ENCODE results near the gene B4GALNT1. TPM values are rescaled to one million over a fixed set of nuclear protein-coding genes. Genes with fewer than 3 reads are reported as not detected.
"Not testable (repeated sequence)": the region's sequence is repeated elsewhere in the genome, so short reads cannot be mapped to it uniquely, and the experiment has no call there.

B4GALNT1 gene
- total RNA-seq, 1 donor from 2014 or later = 0.60 TPM

DNA sequence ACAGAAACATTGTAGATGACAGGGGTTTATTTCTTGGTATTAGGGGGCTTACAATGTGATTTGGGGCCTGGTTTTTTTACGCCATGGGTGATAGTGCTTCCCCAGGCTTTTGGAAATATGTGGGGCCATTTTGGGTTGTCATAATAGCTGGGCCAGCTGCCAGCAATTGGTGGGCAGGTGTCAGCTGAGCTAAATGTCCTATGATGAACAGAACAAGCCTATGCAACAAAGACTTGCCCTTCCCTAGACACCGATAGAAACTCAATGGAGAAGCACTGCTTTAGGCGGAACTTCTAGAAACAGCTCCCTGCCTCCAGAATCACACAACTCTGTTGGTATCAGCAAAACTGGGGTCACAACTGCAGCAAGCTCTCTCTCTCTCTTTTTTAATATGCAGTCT is 5.1 kb upstream of the B4GALNT1 start:
- DNase-seq (ENCODE audit: low spot score) (no peak), ATAC-seq (no peak)

DNA sequence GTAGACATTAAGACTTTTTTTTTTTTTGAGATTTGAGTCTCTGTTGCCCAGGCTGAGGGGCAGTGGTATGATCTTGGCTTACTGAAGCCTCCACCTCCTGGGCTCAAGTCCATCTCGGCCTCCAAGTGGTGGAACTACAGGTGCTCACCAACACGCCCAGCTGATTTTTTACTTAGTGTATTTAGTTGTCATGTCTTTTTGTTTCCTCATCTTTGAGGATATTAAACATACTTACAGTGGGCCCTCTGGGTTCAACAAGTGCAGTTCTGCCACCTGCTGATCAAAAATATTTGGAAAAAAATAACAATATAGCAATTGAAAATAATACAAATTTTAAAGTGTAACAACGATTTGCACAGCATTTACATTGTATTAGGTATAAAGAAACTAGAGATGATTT is 4.4 kb upstream of the B4GALNT1 start:
- ATAC-seq = no peak
- DNase-seq (ENCODE audit: low spot score) = no peak

DNA sequence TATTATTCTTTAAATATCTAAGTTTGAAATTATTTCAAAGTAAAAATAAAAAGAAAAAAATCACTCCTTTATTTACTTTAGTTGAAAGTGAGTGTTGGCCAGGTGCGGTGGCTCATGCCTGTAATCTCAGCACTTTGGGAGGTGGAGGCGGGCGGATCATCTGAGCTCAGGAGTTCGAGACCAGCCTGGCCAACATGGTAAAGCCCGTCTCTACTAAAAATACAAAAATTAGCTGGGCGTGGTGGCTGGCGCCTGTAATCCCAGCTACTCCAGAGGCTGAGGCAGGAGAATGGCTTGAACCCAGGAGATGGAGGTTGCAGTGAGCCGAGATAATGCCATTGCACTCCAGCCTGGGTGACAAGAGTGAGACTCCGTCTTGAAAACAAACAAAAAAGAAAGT is 3.7 kb upstream of the B4GALNT1 start:
- not testable (repeated sequence) for ATAC-seq; DNase-seq (ENCODE audit: low spot score)

DNA sequence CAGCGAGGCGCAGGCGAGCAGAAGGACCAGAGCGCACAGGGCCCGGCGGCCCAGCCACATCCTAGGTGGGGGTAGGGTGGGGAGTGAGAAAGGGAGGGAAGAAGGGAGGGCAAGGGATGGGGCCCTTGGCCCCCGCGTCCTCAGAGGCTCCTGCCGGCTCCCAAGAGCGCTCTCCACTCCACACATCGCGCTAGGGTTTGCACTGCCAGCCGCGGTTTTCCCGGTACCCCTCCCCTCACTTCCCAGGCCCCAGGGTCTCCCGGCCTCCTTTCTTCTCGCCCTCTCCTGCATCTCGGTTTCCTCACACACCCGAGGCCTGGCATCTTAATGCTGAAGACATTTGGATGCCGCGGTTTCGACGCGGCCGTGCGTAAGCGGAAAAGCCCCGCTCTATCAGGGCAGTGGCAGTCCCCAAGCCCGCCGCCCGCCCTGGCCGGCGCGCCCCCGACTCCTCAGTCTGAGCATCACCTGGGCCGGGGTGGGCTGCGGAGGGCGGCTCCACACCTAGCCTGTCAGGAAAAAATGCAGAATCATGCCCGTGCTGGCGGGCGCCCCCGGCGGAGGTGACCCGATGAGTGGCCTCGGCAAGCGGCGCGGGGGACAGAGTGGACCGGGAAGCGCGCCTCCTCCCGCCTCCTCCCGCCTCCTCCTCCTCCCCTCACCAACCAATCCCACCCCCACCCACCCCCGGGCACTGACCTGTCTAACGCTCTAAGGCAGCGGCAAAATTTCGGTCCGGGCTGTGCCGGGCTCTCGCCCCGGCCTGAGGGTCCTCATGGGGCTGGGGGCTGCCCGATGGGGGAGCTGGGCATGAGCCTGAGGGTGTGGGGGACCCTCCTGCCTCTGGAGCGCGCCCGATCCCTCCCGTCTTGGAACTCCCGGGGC is 686 bp downstream of the B4GALNT1 start:
- peak; percentile 44 for DNase-seq (ENCODE audit: low spot score)
- peak; percentile 50 for ATAC-seq

DNA sequence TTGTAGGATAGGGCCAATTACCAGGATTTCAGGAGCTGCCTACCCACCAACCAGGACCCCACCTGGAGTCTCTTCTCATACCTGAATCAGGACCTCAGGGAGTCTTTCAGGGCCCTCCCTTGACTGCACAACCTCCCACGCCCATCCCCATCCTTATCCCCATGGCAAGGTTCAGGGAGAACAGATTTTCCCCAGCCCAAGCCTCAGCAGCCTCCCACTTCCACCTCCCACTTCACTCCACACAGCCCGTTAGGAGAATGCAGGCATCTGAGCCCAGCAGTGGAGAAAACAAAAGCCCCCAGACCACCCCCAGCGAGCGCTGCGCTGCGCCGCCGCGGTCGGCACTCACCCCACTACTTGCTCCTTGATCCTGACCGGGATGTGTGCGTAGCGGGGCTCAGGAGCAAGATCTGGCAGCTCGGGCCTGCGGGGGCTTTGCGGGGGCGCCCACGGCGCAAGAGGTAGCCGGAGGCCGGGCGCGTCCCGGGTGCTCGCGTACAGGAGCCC is 1.4 kb downstream of the B4GALNT1 start:
- ATAC-seq (no peak), DNase-seq (ENCODE audit: low spot score) (peak; percentile 27)

DNA sequence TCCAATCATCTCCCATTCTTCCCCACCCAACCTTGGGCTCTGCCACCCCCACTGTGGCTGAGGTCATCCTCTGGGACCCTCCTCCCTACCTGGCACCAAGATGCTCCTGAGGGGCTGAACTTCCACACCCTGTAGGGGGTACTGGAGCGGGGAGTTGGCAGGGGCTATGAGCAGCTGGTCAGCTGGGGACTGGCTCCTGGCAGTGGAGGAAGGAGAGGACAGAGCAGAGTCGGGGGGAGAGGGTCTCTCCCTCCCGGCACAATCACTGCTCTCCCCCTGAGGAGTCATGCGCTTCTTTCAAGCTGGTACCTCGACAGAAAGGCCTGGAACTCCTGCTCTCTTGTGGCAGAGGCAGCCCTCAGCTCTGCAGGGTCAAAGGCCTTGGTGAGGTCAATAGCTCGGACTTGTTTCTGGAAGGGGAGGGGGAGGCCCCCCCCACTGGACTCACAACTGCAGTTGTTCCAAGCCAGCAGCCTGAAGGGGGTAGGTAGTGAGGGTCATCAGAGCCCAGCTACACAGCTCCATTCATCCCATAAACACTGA is 2.0 kb downstream of the B4GALNT1 start:
- ATAC-seq (no peak), DNase-seq (ENCODE audit: low spot score) (peak; percentile 42)

DNA sequence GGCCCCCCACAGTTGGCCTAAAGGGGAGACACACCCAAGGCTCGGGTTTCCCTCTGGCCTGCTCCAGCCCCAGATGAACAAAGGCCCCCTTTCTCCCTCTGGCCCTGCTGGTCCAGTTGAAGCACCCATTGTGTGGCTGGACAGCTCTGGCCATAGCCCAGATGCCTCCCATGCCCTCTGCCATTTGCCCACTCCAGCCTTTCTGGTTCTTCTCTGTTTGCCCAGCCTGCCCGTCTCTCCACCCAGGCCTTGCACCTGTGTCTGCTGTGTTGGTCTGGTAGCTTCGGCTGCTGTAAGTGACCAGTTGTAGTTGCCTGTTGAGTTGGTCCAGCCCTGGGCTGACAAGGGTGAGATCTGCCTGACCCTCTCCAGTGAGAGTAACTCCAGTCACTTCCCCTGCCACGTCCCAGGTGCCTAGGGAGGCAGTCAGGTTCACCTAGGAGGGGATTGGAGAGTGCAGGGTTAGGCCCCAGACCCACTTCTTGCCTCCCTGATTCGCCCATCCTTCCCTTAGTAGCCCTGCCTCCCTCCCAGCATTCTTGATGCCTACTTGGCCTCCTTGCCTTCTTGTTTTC is 3.0 kb downstream of the B4GALNT1 start:
- DNase-seq (ENCODE audit: low spot score) = peak; percentile 34
- no peak for ATAC-seq

DNA sequence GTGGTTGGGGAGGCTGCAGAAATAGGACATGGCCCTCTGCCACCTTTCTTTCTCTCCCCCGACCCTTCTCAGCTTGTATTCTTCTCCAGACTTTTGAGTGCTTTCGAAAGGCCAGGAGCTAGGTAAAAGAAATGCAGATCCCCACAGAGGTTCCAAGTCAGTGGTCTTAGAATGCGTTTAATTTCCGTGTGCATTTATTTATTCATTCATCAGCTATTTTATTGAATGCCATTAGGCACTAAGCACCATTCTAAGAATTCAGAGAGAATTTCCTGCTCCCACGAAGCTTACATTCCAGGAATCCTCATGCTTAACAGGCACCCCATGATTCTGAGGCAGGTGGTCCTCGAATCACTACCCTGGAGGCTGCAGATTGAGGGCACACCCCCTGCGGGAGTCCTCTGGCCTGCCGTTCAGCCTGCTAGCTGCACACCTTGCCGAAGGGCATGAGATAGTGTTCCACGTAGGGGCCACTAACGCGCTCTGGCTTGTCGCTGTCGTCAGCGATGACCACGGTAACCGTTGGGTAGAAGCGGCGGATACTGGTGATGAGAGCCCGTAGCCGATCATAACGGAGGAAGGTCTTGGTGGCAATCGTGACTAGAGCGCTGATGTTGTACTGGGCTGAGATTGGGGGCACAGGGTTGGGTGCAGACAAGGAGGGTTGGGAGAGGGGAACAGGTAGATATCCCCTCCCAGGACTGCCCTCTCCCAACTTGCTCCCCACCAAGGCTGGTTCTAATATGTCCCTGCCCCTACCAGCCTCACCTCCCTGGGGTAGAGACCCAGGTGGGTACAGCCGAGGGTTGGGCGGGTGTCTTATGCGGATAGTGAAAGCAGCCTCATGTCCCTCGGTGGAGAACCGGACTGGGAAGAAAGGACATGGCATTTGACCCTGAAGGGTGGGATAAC is 4.5 kb downstream of the B4GALNT1 start:
- DNase-seq (ENCODE audit: low spot score) (peak; percentile 37), ATAC-seq (no peak)

DNA sequence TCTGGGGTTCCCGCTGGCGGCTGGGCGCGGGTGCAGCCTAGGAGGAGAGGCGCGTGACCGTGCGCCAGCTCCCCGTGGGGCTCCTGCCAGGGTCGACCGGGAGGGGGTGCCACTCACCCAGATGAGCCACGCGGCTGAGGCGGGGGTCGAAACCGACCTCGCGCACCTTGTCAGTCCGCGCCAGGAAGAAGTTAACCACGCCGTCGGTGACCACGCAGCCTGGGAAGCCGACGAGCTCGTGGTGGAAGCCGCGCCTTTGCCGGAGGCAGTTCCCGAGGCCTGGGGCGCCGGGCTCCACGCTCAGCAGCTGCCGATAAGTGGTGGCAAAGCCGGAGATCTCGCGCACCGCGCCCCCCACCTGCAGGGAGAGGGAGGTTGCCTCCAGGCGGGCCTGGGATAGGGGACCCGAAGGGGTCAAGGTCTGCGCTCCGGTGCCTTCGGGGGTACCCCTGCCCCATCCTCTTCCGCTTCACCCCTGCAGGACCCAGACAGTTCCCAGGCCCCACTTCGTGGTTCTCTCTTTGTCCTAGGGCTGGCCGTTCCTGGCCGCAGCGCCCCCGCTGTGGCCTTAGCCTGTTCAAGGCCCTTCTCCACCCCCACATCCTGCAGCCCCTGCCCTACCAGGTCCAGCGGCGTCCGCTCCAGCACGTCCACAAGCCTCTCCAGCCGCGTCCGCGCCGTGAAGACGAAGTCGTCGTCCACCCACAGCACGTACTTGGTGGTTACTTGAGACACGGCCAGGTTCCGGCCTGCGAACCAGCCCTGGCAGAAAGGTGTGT is 5.3 kb downstream of the B4GALNT1 start:
- ATAC-seq (no peak), DNase-seq (ENCODE audit: low spot score) (peak; percentile 41)

DNA sequence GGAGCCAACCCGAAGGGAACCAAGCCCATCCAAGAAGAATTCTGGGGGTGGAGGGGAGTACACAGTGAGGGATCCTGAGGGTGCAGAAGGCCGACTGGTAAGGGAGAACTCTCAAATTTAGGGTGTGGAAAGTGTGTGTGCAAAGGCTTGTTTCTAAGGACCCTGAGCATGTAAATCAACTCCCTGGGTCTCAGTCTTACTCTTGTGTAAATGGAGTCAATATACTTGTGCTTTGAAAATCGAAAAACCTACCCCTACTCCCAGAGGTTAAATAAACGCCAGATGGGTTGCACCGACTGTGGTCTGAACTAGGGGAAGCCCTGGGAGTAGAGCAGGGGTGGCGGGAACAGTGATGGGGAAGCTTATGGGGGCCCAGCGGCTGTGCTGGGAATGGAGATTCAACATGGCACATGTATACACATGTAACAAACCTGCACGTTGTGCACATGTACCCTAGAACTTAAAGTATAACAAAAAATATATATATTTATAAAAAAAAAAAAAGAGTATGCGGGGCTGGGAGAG is 6.0 kb downstream of the B4GALNT1 start:
- ATAC-seq (no peak), DNase-seq (ENCODE audit: low spot score) (peak; percentile 16)

DNA sequence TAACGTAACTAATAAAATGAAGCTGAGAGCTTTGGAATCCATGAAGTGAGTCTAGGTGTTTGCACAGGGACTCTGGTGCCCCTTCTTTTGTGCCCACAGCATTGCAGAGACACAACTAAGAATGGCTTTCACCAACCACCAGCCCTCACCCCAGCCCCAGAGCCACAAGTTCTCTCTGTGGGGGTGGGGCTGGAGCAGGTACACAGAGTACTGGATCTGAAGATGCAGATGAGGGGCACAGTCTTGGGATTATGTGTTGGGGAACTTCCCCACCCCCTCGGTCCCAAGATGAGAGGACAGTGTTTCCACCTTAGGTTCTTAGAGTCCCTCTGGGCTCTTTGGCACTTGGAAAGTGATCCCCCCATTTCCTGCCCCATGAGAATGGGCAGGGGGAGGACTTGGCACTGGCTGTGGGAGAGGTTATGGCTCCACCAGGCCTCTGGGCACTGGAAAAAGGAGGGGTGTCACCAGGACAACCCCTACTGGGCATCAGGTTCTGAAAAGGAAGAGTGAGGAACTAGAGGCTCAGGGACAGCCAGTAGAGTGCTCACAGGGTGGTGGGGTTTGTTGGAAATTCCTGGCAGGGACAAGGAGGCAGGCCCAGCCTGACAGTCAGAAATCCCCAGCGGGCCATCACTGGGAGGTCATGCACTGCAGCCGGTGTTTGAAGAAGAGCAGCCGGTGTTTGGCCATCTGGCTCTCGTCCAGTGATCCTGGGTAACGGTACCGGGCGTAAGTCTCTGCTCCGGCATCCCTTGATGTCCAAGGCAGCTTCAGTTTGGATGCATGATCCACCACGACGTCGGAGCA is 6.7 kb downstream of the B4GALNT1 start:
- ATAC-seq (peak; percentile 46), DNase-seq (ENCODE audit: low spot score) (peak; percentile 50)

DNA sequence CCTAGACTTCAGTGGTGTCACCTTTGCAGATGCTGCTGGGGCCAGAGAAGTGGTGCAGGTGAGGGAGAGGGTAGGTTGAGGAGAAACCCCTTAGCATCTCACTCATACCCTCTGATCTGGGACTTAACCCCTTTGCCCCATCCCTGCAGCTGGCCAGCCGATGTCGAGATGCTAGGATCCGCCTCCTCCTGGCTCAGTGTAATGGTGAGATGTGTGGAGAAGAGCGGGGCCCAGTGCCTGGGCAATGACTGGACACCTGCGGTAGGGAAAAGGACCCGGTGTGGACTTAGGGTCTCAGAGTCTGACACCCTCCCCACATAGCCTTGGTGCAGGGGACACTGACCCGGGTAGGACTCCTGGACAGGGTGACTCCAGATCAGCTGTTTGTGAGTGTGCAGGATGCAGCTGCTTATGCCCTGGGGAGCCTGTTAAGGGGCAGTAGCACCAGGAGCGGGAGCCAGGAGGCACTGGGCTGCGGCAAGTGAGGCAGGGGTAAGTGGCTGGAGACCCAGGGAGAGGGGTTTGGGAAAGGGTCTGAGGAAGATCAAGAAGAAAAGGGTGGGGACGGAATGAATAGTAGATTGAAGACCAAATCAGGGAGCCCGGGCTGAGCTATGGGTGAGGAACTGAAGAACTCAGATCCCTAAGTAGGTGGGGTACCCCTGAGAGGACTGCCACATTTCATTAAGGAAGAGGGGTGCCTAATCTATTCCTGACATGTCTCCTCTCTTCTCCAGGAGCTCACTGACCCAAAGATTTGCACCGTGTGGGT is 7.6 kb downstream of the B4GALNT1 start:
- ATAC-seq (no peak), DNase-seq (ENCODE audit: low spot score) (peak; percentile 39)

DNA sequence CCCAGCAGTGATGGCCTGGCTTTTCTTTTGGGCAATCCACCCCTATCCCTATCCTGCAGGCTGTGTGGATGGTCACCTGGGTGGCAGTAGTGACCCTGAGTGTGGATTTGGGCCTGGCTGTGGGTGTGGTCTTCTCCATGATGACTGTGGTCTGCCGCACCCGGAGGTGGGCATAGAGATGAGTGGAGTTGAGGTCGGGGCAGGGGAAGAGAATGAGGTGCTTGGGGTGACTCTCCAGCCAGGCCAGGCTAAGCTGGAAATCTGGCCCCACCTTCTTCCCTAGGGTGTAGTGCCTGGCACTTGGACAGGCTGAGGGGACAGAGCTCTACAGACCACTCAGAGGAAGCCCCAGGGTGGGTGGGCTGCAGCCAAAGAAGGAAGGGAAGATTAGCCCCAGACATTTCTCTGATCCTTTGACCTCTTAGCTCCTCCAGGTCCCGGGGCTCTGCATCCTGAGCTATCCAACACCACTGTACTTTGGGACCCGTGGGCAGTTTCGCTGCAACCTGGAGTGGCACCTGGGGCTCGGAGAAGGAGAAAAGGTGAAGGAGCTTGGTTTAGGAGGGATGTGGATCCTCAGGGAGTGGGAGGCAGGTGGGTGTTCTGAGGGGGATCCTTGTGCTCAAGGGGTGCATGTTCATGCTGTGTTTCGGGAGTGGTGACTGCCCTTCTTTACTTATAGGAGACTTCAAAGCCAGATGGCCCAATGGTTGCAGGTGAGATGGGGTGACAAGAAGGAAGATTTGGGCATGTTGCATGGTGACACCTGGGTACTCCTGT is 8.4 kb downstream of the B4GALNT1 start:
- DNase-seq (ENCODE audit: low spot score) = peak; percentile 24
- no peak for ATAC-seq

DNA sequence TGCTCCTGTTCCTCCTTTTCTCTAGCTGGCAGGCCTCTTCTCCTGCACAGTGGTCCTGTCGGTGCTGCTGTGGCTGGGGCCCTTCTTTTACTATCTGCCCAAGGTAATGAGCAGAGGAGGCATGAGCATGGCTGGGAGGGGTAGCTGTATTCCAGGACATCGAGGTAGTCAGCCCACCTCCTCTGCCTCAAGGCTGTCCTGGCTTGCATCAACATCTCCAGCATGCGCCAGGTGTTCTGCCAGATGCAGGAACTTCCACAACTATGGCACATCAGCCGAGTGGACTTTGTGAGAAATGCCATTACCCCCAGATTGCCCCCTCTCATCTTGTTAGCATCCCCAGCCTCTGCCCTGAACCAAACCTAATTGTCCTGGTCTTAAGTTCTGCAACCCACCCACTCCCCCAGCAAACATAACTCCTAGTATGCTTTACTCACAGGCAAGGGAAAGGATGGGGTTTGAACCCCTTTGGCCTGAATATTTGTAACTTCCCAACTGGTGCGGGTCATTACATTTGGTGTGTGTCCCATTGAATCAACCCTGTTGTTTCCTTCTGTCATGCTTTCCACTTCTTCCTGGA is 9.1 kb downstream of the B4GALNT1 start:
- DNase-seq (ENCODE audit: low spot score) = peak; percentile 14
- no peak for ATAC-seq

DNA sequence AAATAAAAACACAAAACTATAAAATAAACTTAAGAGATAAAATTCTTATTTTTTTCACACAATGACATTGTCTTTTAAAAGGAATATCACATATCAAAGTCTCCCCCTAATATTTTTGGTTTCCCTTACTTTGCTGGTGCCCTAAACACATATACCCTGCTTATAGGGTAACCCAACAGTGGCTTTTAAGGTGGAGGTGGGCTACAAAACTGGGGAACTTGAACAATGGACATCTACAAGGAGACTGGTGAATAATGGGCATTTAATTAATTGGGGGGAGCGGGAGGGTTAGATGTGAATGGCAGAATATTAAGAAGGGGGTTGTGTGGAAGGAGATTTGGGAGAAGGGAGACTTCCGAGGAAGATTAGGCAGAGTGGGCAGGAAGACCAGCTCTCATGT is 9.6 kb downstream of the B4GALNT1 start:
- no peak for ATAC-seq
- no peak for DNase-seq (ENCODE audit: low spot score)

DNA sequence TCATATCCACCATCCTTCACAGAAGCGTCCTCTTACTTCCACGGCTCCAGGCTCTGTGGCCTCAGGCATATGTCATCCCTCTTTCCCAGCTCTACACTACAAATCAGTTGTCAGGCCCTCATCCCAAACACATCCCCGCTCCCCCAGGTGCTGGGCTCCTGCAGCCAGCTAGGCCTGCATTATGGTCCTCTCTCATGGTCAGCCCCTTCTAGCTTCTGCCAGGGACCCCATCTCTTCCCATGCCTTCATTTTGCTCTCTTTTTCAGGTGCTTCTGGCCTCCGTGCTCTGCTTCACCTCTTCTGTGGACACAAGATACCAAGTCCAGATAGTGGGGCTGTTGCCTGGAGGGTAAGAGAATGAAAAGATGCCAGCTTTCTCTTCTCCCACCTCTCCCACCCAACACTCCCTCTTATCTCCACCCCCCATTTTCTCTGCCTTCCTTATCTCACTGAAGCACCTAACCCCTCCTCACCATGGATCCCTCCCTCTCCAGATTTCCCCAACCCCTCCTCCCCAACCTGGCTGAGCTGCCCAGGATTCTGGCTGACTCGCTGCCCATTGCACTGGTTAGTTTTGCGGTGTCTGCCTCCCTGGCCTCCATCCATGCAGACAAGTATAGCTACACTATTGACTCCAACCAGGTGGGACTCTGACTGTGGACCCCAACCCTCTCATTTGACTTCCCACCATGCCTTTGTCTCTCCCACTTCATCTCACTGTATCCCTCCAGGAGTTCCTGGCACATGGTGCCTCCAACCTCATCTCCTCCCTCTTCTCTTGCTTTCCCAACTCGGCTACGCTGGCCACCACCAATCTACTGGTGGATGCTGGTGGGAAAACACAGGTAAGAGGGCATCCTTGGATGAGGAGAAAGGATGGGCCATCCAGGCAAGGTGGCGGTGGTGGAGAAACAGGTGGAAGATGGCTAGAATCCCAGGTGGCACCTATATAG is 10.4 kb downstream of the B4GALNT1 start:
- peak; percentile 21 for DNase-seq (ENCODE audit: low spot score)
- ATAC-seq = no peak

Data from left lobe of liver (tissue), 2 donors.